Neuronal stem cell (in vitro differentiated cells): ENCODE data around the gene PTDSS2.

Experiments
- DNase-seq: peaks from one replicate; pipeline ENCODE4 v3.0.0-alpha.2; 2013; ENCODE audit warnings: low spot score
- H2AFZ ChIP-seq: one replicate; pipeline ENCODE4 v1.6.1; 2013; ENCODE audit warnings: mild to moderate bottlenecking, low read length, inconsistent platforms
- H2AK5ac ChIP-seq: 2 replicates; pipeline ENCODE4 v1.6.1; 2013; ENCODE audit warnings: low read depth, mild to moderate bottlenecking, inconsistent platforms, low read length, moderate library complexity, mixed read lengths
- H2BK120ac ChIP-seq: 2 replicates; pipeline ENCODE4 v1.6.1; 2013; ENCODE audit warnings: low read depth, mild to moderate bottlenecking, inconsistent platforms, low read length, moderate library complexity, mixed read lengths
- H2BK12ac ChIP-seq: one replicate; pipeline ENCODE4 v1.6.1; 2013; ENCODE audit warnings: low read length, inconsistent platforms
- H2BK15ac ChIP-seq: 2 replicates; pipeline ENCODE4 v1.6.1; 2013; ENCODE audit warnings: mild to moderate bottlenecking, low read length, inconsistent platforms, mixed read lengths
- H2BK5ac ChIP-seq: one replicate; pipeline ENCODE4 v1.6.1; 2013; ENCODE audit warnings: inconsistent platforms, mild to moderate bottlenecking, low read length, moderate library complexity
- H3K14ac ChIP-seq: one replicate; pipeline ENCODE4 v1.6.1; 2013; ENCODE audit warnings: low read length, inconsistent platforms
- H3K18ac ChIP-seq: 2 replicates; pipeline ENCODE4 v1.6.1; 2013; ENCODE audit warnings: low read length, inconsistent platforms
- H3K23ac ChIP-seq: 2 replicates; pipeline ENCODE4 v1.6.1; 2013; ENCODE audit warnings: low read depth, mild to moderate bottlenecking, mixed read lengths, low read length, inconsistent platforms; ENCODE audit not compliant: poor library complexity
- H3K27ac ChIP-seq: replicated peaks from 3 replicates; pipeline ENCODE4 v1.5.1; 2013; ENCODE audit warnings: low read length, inconsistent platforms
- H3K27me3 ChIP-seq, 3 experiments: 2 replicates each; pipeline ENCODE4 v1.6.1; 2013; ENCODE audit warnings: low read length in 3 of 3, mild to moderate bottlenecking in 2 of 3, inconsistent platforms in 1 of 3, low read depth in 1 of 3, mixed read lengths in 1 of 3, moderate library complexity in 1 of 3; ENCODE audit not compliant: control insufficient read depth in 3 of 3, insufficient read depth in 3 of 3
- H3K36me3 ChIP-seq, 2 donors: replicated peaks in 1 of 2; 2 replicates each; pipeline ENCODE4 v1.6.1; 2013; ENCODE audit warnings: low read length in 2 of 2; ENCODE audit not compliant: control insufficient read depth in 2 of 2, insufficient read depth in 2 of 2
- H3K4ac ChIP-seq: 2 replicates; pipeline ENCODE4 v1.6.1; 2013; ENCODE audit warnings: inconsistent platforms, mild to moderate bottlenecking, low read length, moderate library complexity
- H3K4me1 ChIP-seq, 2 donors: 1 replicate in 1 of 2; 2 replicates in 1 of 2; pipeline ENCODE4 v1.6.1; 2013; ENCODE audit warnings: low read length in 2 of 2, low read depth in 1 of 2; ENCODE audit not compliant: control insufficient read depth in 2 of 2, insufficient read depth in 1 of 2
- H3K4me2 ChIP-seq: one replicate; pipeline ENCODE4 v1.6.1; 2013; ENCODE audit warnings: mild to moderate bottlenecking, low read length, inconsistent platforms; ENCODE audit not compliant: insufficient read depth, poor library complexity, severe bottlenecking
- H3K4me3 ChIP-seq, 2 donors: 2 replicates each; pipeline ENCODE4 v1.5.1; 2013; ENCODE audit warnings: low read length in 2 of 2, mild to moderate bottlenecking in 2 of 2, inconsistent platforms in 1 of 2, moderate library complexity in 1 of 2
- H3K79me1 ChIP-seq: one replicate; pipeline ENCODE4 v1.6.1; 2013; ENCODE audit warnings: low read depth, mild to moderate bottlenecking, inconsistent platforms, low read length, moderate library complexity
- H3K9ac ChIP-seq: one replicate; pipeline ENCODE4 v1.6.1; 2013; ENCODE audit warnings: mild to moderate bottlenecking, low read depth, low read length, inconsistent platforms; ENCODE audit not compliant: poor library complexity
- H3K9me3 ChIP-seq, 2 donors: replicated peaks in 1 of 2; 2 replicates each; pipeline versions ENCODE3 to v1.6.1; 2013; ENCODE audit warnings: low read length in 2 of 2, mild to moderate bottlenecking in 2 of 2, inconsistent platforms in 1 of 2, low read depth in 1 of 2, mixed read lengths in 1 of 2, moderate library complexity in 1 of 2; ENCODE audit not compliant: control insufficient read depth in 2 of 2, insufficient read depth in 1 of 2
- H4K8ac ChIP-seq: one replicate; pipeline ENCODE4 v1.6.1; 2013; ENCODE audit warnings: low read depth, mild to moderate bottlenecking, inconsistent platforms, low read length, moderate library complexity
- H4K91ac ChIP-seq: one replicate; pipeline ENCODE4 v1.6.1; 2013; ENCODE audit warnings: low read length, low read depth, mild to moderate bottlenecking, inconsistent platforms; ENCODE audit not compliant: poor library complexity
- WGBS, 2 donors: extraction: QIAGEN DNeasy Blood & Tissue Kit; methylation state at CpG; one replicate each; pipeline ENCODE4 v1.1.7; 2013; ENCODE audit warnings: missing lambda C conversion rate in 2 of 2, mixed read lengths in 1 of 2; ENCODE audit not compliant: insufficient read length in 2 of 2, insufficient replicate concordance in 1 of 2; ENCODE audit errors: extremely low coverage in 2 of 2; 5-methylcytosine and 5-hydroxymethylcytosine counted together

Gene PTDSS2

GRCh38 chr11:533586-534395 is 83.7 kb downstream of the PTDSS2 start:
- H2BK12ac ChIP-seq, result peak overlapping the region; percentile 88
- DNase-seq, result no peak

DNA sequence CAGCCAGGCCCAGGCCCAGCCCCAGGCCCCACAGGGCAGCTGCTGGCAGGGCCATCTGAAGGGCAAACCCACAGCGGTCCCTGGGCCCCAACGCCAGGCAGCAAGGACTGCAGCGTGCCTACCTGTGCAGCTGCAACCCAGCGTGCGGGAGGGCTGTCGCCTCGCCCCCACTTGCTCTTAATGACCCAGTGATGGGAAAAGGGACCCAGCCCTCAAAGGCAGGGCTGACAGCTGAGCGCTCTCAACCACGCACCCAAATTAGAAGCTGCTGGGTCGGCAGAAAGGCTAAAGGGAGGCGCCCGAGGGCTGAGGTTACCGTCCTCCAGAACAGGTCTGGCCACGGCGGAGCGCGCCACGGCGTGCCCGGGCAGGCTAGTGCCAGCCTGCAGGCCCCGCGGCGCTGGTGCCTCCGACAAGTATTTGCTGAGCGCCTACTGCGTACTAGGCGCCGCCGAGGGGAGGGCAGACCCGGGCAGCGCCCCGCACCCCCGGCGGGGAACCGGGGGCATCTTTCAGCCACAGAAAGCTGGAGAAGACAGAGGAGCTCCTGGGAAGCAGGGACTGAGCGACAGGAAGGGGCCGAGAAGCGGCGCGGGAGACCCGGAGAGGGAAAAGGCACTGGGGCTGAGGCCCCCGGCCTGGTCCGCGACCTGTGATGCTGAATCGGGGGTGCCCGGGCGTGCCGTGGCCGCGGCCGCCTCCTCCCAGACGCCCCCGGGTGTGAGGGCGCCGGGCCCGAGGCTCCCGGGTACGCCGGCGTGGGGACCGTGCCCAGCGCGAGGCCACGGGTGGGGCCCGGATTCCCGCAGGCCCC is 84.5 kb downstream of the PTDSS2 start:
- Histone ChIP-seq H4K91ac (peak overlapping the region; percentile 53), H2BK120ac (no peak overlapping the region), H3K36me3 (peaks cover 22 to 31% of the 10 kb centered on the region in 2 donors), H4K8ac (no peak overlapping the region), H3K4ac (peak overlapping the region; percentile 53), H3K23ac (peak overlapping the region; percentile 80), H2BK5ac (no peak overlapping the region), H2AK5ac (peak overlapping the region; percentile 88), H3K79me1 (peaks cover 12% of the 10 kb centered on the region), H3K18ac (peak overlapping the region; percentile 94), H3K27ac (no peak overlapping the region), H3K4me2 (peak overlapping the region; percentile 86), H3K9ac (peak overlapping the region; percentile 91), H3K4me3 (peak overlapping the region; percentile 76 to 95), H3K4me1 (peaks cover 12 to 21% of the 10 kb centered on the region in 2 donors), H2BK15ac (peak overlapping the region; percentile 75), H3K14ac (peak overlapping the region; percentile 94), H2BK12ac (peak overlapping the region; percentile 58), H3K9me3 (peaks cover 0 to 2% of the 10 kb centered on the region in 2 donors), H2AFZ (peak overlapping the region; percentile 45), H3K27me3 (peaks cover 0 to 27% (median 4%) of the 10 kb centered on the region in 3 experiments)
- DNase-seq, result no peak
- WGBS, 2 donors, result no CpG with 5 or more reads among the region's 66 CpGs

More at GRCh38 chr11:533586-534395, 83.7 kb downstream of the PTDSS2 start:
- peak overlapping the region; percentile 91 for H3K9ac ChIP-seq
- H4K91ac ChIP-seq, result peak overlapping the region; percentile 53
- H3K18ac ChIP-seq, result no peak overlapping the region
- no CpG with 5 or more reads among the region's 37 CpGs for WGBS, 2 donors
- peak overlapping the region; percentile 53 for H3K4ac ChIP-seq
- H2AK5ac ChIP-seq, result peak overlapping the region; percentile 88
- H3K4me3 ChIP-seq, result peak overlapping the region in 1 of 2 donors; percentile 76
- peaks cover 11% of the 10 kb centered on the region for H3K79me1 ChIP-seq
- H2BK120ac ChIP-seq, result no peak overlapping the region
- no peak overlapping the region for H2AFZ ChIP-seq
- H4K8ac ChIP-seq, result no peak overlapping the region
- peaks cover 0 to 2% of the 10 kb centered on the region in 2 donors for H3K9me3 ChIP-seq
- H3K27me3 ChIP-seq, result peaks cover 0 to 27% (median 4%) of the 10 kb centered on the region in 3 experiments
- H3K4me1 ChIP-seq, result peaks cover 12 to 21% of the 10 kb centered on the region in 2 donors
- H2BK5ac ChIP-seq, result no peak overlapping the region
- H3K27ac ChIP-seq, result no peak overlapping the region
- peak overlapping the region; percentile 85 for H3K23ac ChIP-seq
- H3K4me2 ChIP-seq, result peak overlapping the region; percentile 86
- H2BK15ac ChIP-seq, result no peak overlapping the region
- H3K36me3 ChIP-seq, result peaks cover 22 to 33% of the 10 kb centered on the region in 2 donors
- H3K14ac ChIP-seq, result peak overlapping the region; percentile 82

DNA sequence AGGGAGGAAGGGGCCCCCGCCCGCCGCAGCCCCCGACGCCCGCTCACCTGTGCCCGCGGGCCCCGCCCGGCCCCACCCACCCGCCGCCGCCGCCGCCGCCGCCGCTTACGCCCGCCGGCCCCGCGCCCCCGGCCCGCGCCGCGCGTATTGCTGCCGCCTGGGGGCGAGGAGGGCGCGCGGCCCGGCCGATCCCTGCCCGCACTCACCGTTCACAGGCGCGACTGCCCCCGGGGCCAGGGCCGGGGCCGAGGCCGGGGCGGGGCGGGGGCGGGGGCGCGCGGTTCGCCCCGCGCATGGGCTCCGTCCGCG is 85.1 kb downstream of the PTDSS2 start:
- H3K4ac ChIP-seq, result no peak overlapping the region
- peak overlapping the region; percentile 76 to 95 for H3K4me3 ChIP-seq
- no peak for DNase-seq
- no peak overlapping the region for H4K8ac ChIP-seq
- no peak overlapping the region for H2BK5ac ChIP-seq
- peak overlapping the region; percentile 80 for H3K23ac ChIP-seq
- peak overlapping the region; percentile 94 for H3K18ac ChIP-seq
- H3K79me1 ChIP-seq, result peaks cover 12% of the 10 kb centered on the region
- H3K9me3 ChIP-seq, result peaks cover 0 to 2% of the 10 kb centered on the region in 2 donors
- H2AK5ac ChIP-seq, result peak overlapping the region; percentile 88
- peaks cover 12 to 21% of the 10 kb centered on the region in 2 donors for H3K4me1 ChIP-seq
- no peak overlapping the region for H2AFZ ChIP-seq
- H4K91ac ChIP-seq, result no peak overlapping the region
- H2BK120ac ChIP-seq, result no peak overlapping the region
- H3K14ac ChIP-seq, result no peak overlapping the region
- no peak overlapping the region for H3K27ac ChIP-seq
- peaks cover 0 to 27% (median 4%) of the 10 kb centered on the region in 3 experiments for H3K27me3 ChIP-seq
- H3K9ac ChIP-seq, result peak overlapping the region; percentile 91
- WGBS, 2 donors, result no CpG with 5 or more reads among the region's 56 CpGs
- H3K36me3 ChIP-seq, result peaks cover 22 to 31% of the 10 kb centered on the region in 2 donors
- H2BK12ac ChIP-seq, result no peak overlapping the region
- H2BK15ac ChIP-seq, result no peak overlapping the region
- H3K4me2 ChIP-seq, result peak overlapping the region; percentile 86
